NB4 (cell line): ENCODE results near the gene PRKAG1.

ENCODE experiments used
- DNase-seq: peaks from one replicate; pipeline ENCODE4 v3.0.0; 2010; ENCODE audit warnings: low read depth
- H3K4me3 ChIP-seq: one replicate; pipeline ENCODE4 v1.5.1; 2011; ENCODE audit warnings: mild to moderate bottlenecking, low read depth, low read length, moderate library complexity
- CTCF ChIP-seq: IDR thresholded peaks from one replicate; pipeline ENCODE4 v1.5.1; 2012; ENCODE audit warnings: low read depth, low read length
- MAX ChIP-seq: IDR thresholded peaks from 2 replicates; pipeline ENCODE4 v1.6.1; 2011; ENCODE audit warnings: low read depth, low read length
- MYC ChIP-seq: IDR thresholded peaks from 2 replicates; pipeline ENCODE4 v1.6.1; 2011; ENCODE audit warnings: low read depth, low read length
- POLR2A ChIP-seq: IDR thresholded peaks from 2 replicates; pipeline ENCODE4 v1.6.1; 2011; ENCODE audit warnings: mild to moderate bottlenecking; ENCODE audit not compliant: insufficient read length; ENCODE audit errors: extremely low read depth

The PRKAG1 gene

GRCh38 chr12:49020441-49020840 lies 1.9 kb upstream of the PRKAG1 start:
- no peak for TF ChIP-seq MAX
- no peak for TF ChIP-seq CTCF
- TF ChIP-seq MYC = no peak
- TF ChIP-seq POLR2A = no peak
- DNase-seq = no peak
- H3K4me3 ChIP-seq = no peak overlapping the region

GRCh38 chr12:49019443-49020324 lies 1.1 kb upstream of the PRKAG1 start:
- TF ChIP-seq POLR2A (no peak), MAX (peak; percentile 49), MYC (0 out of 2 replicates have a peak, but pooled peaks have one; percentile 40), CTCF (peak; percentile 76)
- peak overlapping the region; percentile 91 for H3K4me3 ChIP-seq
- DNase-seq = peak; percentile 92

- H3K4me3 ChIP-seq = peak overlapping the region; percentile 91
- TF ChIP-seq MAX = no peak
- DNase-seq = no peak
These were observed 499 bp upstream of the PRKAG1 start for GRCh38 chr12:49019120-49019430.

- peak; percentile 90 for DNase-seq
- H3K4me3 ChIP-seq = peak overlapping the region; percentile 91
- TF ChIP-seq MAX (peak; percentile 39), MYC (no peak; the same call in 1 of the 2 replicates)
These were observed 700 bp downstream of the PRKAG1 start for GRCh38 chr12:49017891-49018260.

GRCh38 chr12:49015196-49015595 lies 3.4 kb downstream of the PRKAG1 start:
- no peak overlapping the region for H3K4me3 ChIP-seq
- no peak for TF ChIP-seq MYC
- no peak for DNase-seq

GRCh38 chr12:49014547-49014946 lies 4.0 kb downstream of the PRKAG1 start:
- TF ChIP-seq MYC (no peak), CTCF (peak; percentile 6), POLR2A (no peak)
- DNase-seq = no peak
- H3K4me3 ChIP-seq = no peak overlapping the region

- no peak overlapping the region for H3K4me3 ChIP-seq
- no peak for TF ChIP-seq MAX
- TF ChIP-seq MYC = no peak
- no peak for TF ChIP-seq POLR2A
- no peak for TF ChIP-seq CTCF
- DNase-seq = no peak
These were observed 5.1 kb downstream of the PRKAG1 start for GRCh38 chr12:49013428-49013827.
